ENCODE results near the gene CA7.
"Not testable (repeated sequence)": the region's sequence is repeated elsewhere in the genome, so short reads cannot be mapped to it uniquely, and the experiment has no call there.

Gene CA7

GRCh38 chr16:66896682-66897081, 52.5 kb downstream of the CA7 start:
- DNase-seq (ENCODE audit: low read depth, low spot score): not testable (repeated sequence)

- DNase-seq (ENCODE audit: low read depth, low spot score): no peak
These were observed 54.0 kb downstream of the CA7 start for GRCh38 chr16:66898207-66898606.

GRCh38 chr16:66898933-66899309, 54.7 kb downstream of the CA7 start:
- DNase-seq (ENCODE audit: low read depth, low spot score): no peak

- no peak for DNase-seq (ENCODE audit: low read depth, low spot score)
These were observed 55.2 kb downstream of the CA7 start for GRCh38 chr16:66899310-66899944.

DNA sequence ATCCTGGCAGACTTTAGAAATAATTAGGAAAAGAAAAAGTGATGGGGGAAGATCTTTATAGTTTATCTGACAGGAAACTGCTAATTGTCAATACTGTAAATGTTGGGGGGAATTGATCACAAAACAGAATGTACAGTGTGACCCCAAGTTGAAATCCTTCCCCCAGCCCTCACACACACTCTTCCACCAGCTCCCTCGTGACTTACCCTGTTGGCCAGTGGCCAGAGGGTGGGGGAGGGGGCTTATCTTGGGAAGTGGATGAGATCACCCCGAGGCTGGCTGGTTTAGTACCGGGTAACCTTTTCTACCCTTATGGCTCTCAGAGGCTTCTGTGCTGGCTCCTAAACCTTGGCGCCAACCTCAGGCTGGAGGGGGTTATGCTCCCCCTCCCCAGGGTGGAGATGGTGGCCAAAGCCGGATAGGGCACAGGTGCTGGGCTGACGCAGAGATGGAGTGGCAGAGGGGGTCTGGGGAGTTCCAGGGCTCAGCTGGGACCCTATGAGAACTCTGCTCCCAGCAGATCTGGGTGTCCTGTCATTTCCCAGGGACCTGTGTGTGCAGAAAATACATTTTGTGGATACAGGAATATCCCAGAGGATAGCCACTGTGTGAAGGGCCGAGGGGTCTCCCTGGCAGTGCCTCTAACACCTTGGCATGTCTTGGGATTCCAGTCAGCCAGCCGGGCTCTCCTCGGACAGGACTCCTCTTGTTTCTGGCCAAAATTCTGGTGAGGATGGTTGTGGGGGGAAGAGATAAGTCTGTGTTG, 55.9 kb downstream of the CA7 start:
- no peak for DNase-seq (ENCODE audit: low read depth, low spot score)

DNA sequence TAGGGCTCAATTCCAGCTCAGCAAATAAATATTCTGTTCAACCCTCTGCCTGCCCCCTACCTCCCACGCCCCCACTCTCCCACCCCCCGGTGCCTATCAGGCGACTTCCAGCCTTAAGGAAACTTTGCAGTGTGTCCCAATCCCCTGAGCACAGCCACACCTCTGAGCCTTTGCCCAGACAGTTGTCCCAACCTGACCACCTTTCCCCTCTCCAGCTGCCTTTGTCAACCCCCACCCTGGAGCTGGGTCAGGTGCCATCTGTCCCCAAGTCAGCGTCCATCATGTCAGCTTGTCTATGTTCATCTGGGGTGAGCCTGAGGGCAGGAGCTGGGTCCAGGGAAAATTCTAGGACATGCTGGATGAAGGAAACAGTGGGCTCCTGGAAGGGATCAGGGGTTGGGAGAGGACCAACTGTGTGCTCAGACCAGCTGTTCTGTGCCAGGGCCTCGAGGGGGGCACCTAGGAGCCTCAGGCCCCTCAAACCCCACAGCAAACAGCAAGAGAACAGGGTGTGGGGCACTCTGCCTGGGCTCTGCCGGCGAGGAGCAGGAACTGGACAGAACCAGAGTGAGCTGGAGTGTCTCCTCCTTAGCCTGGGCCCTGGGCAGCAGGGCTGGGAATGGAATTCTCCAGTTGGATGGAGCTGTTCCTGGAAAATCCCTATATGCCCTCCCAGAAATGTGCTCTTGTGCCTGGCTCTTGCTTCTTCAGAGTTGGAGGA, 56.7 kb downstream of the CA7 start:
- no peak for DNase-seq (ENCODE audit: low read depth, low spot score)

DNA sequence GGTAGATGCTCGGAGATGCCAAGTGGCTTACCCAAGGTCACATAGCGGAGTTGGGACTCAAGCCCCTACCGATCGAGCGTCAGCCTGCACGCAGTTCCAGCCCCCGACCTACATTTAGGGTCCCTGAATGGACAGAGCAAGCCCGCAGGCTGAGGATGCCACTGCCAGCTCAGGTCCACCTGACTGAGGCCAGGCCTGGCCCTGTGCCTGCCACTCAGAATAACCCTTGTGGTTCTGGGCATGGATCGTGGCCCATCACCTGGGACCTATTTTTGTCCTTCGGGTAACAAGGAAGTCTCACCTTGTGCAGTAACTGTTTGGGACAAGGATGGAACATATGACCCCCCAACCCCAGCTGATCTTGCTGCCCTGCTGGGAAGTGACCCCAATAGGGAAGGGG, 57.4 kb downstream of the CA7 start:
- no peak for DNase-seq (ENCODE audit: low read depth, low spot score)

DNA sequence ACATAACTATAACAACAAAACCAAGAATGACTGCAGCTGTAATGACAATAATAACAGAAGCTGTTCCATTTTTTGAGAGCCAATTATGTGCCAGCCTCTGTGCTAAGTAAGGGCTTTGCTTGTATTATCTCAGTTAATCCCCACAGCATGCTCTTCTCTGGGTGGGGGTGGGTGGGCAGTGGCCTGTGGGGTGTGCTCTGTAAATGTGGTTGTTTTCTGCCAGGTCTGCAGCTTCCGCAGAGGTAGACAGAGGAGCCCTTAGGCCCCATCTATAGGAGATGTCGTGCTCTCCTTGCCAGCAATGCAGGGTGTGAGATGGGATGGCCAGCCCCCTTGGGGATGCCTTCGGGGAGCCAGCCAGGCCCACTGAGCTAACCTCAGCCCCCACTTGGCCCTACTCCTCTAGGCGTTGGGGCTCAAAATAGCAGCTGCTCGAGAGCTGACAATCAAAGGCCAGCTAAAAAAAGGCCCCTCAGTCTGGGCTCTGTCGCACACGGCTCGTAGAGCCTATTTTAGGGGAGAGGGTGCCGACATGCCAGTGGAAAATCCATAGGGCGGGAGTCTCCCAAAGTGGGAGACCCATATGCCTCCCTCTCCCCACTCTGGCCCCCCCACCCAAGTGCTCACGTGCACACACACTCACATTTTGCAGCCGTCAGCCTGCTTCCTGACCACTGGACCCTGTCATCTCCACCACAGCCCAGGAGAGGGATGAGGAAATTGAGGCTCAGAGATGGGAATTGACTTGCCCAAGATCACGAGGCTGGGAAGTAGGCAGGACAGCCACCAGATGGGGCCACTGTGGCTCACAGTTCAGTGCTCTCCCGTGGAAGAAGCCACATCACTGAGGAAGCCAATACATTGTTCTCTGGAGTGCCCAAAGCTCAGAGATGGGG, 58.7 kb downstream of the CA7 start:
- no peak for DNase-seq (ENCODE audit: low read depth, low spot score)

Data from activated naive CD8-positive, alpha-beta T cell treated with anti-CD3 and anti-CD28 coated beads, Interleukin-2, amount 50 U/mL, for 16 hours (primary cell).